Globus pallidus (tissue), 1 donor: ENCODE results near the gene SERPINA9.
"Not testable (repeated sequence)": the region's sequence is repeated elsewhere in the genome, so short reads cannot be mapped to it uniquely, and the experiment has no call there.

Experiments
- DNase-seq: peaks from one replicate; pipeline ENCODE4 v3.0.0-alpha.2; 2015; ENCODE audit warnings: low spot score

Gene SERPINA9

GRCh38 chr14:94486883-94487282 is 10.9 kb upstream of the SERPINA9 start:
- DNase-seq = no peak

DNA sequence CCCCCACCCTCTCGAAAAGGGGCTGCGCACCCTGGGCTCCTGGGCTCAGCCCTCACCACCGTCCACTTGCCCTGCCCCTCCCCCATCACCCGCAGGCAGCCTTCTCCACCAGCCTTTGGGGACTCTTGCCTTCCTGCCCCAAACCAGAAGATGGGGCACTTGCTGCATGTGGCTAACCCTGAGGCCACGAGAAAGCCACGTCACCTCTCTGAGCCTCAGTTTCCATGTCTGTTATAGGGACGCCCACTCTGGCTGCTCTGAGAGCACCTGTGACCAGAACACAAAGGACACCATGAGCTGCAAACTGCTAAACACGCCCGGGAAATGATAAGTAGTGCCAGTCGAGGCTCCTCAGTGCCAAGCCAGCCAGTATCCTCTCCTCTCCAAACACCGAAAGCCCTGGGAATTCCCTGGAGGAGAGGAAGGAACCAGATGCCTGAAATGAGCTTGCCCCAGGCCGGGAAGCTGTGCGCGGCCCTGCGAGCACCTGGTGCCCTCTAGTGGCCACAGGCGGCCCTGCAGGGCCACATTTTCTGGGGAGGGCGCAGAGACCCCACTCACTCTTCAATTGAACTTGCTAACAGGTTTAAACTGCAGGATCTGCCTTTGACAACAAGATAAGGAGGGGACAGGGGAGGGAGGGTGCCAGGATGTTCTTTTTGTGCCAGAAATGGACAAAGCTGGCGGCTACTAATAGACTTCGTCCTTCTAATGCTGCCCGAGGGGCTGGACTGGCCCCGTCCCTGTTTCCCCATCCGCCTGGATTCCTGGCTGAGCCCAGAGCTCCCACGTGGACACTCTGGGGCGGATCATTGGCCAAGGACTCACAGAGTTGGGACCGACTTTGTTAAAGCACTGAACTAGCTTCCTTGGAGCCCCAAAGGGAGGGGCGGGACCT is 10.2 kb upstream of the SERPINA9 start:
- DNase-seq = peak; percentile 18

DNA sequence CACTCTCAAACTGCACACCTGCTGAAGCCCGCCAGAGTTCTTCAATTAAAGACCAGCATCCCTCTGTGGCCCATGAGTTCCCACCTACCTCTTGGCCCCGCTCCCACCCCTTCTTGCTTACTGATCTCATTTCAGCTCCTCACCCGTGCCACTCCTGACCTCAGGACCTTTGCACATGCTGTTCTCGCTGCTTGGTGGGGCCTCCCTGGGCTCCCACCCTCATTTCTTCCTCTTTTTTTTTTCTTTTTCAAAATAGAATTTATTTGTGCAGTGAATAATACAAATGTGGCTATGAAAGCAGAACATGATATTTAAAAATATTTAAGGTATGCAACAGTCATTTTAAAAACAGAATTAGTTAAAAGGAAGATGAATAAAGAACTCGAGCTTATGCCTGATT is 8.5 kb upstream of the SERPINA9 start:
- DNase-seq = no peak

GRCh38 chr14:94483729-94484275 is 7.8 kb upstream of the SERPINA9 start:
- no peak for DNase-seq

DNA sequence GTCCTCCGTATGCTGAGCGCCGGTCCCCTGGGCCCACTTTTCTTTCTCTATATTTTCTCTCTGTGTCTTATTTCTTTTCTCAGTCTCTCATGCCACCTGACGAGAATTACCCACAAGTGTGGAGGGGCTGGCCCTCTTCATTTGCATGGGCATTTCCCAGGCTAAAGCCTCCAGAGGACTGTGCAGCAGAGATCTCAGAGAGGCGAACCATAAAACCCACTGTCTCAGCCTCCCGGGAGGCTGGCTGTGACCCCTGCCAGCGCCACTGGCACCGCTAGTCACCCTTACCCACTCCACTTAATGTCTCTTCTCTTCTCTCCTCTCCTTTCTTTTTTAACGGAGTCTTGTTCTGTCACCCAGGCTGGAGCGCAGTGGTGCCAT is 7.1 kb upstream of the SERPINA9 start:
- DNase-seq = no peak

DNA sequence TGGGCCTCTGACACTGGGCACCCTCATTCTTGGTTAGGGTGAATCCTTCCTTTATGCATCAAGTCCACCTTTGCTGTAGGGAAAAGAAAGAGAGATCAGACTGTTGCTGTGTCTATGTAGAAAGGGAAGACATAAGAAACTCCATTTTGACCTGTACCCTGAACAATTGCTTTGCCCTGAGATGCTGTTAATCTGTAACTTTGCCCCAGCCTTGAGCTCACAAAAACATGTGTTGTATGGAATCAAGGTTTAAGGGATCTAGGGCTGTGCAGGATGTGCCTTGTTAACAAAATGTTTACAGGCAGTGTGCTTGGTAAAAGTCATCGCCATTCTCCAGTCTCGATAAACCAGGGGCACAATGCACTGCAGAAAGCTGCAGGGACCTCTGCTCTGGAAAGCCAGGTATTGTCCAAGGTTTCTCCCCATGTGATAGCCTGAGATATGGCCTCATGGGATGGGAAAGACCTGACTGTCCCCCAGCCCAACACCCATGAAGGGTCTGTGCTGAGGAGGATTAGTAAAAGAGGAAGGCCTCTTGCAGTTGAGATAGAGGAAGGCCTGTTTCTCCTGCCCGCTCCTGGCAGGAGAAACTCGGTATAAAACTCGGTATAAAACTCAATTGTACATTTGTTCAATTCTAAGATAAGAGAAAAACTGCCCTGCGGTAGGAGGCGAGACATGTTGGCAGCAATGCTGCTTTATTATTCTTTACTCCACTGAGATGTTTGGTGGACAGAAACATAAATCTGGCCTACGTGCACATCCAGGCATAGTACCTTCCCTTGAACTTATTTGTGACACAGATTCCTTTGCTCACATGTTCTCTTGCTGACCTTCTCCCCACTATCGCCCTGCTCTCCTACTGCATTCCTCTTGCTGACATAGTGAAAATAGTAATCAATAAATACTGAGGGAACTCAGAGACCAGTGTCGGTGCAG is 6.4 kb upstream of the SERPINA9 start:
- not testable (repeated sequence) for DNase-seq

DNA sequence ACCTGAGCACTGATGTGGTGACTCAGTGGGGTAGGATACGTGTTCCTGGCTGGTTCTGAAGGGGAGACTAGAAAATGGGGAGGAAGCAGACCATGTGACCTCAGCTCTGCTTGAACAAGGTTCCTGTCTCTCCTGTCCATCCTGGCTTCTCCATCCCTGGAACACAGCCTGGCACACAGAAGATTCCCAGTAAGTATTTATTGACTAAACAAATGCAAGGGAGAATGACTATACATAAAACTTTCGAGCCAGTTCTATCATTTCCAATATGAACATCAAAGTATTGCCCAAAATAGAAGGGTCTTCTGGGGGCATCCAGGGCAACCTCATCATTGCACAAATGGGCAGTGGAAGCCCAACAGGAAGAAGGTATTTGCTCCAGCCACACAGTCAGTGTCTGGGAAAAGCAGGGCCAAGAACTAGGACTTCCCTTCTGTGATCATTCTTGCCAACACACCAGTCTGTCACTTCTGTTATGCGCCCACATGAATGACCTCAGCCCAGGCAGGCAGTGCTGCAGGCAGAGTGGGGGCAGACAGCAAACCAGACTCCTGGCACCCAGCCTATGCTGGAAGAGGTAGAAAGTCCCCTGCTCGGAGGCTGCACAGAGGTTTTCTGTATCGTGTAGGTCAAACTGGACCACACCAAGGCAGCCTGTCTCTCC is 5.6 kb upstream of the SERPINA9 start:
- DNase-seq = no peak

DNA sequence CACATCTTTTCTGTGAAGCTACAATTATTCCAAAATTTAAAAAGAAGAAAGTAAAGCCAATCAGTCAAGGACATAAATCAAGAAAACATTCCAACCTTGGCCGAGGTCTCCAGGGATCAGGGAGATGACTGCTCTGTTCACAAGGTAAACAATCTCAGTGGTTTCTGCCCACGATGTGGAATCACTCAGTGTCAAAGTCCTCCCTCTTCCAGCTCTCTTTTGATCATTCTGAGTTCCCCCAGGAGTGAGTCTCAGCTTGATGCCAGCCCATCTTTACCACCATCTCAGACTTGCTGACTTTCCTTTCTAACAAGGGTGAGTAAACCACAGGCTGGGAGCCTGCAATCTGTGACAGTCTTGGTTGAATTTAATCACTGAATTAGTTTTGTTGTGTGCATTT is 4.8 kb upstream of the SERPINA9 start:
- DNase-seq = no peak

DNA sequence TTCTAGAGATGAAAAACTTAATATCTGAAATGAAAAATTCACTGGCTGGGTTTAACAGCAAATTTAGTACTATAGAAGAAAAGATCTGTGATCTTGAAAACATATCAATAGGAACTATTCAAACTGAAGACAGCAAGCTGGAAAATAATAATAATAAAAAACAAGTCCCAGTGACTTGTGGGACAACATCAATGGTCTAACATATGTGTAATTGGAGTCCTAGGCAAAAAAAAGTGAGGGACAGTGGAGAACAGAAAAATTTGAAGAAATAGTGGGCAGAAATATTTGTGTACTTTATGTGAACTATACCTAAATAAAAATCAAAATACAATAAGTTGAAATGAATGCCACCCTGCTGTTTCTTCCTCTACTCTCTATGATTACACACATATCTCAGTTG is 2.4 kb upstream of the SERPINA9 start:
- no peak for DNase-seq

- no peak for DNase-seq
These were observed 1.4 kb downstream of the SERPINA9 start for GRCh38 chr14:94474581-94475031.

DNA sequence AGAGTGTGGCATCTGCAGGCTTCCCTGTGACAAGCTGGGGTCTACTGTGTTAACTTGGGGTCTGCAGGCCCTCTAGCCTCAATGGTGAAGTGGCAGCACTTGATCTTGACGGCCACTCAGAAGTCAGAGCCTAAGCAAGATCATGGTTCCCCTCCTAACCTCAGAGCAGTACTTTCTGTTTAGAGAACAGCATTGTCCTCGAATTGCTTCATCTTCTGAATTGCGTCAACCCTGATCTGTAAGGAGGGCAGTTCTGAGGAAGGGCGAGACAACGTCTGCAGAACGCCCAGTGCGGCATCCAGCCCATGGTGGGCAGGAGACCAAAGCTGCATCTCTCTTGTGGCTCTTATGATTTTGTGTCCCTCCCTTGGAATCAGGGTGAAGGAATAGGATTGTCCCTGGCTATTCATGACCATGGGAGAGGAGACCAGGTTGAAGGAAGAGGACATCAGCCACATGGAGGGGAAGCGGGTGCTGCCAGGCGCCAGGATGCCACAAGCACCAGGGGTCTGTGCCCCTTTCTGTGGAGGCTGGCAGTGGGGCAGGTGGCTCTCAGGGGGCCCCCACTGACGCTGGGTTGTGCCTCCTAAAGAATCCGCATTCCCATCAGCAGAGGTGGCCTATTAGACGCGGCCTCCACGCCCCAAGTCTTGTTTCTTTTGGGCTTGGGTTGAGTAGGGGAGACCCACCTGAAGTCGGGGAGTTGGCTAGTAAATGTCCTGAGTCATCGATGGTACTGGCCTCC is 2.2 kb downstream of the SERPINA9 start:
- no peak for DNase-seq

- DNase-seq = no peak
These were observed 3.2 kb downstream of the SERPINA9 start for GRCh38 chr14:94472842-94473241.

DNA sequence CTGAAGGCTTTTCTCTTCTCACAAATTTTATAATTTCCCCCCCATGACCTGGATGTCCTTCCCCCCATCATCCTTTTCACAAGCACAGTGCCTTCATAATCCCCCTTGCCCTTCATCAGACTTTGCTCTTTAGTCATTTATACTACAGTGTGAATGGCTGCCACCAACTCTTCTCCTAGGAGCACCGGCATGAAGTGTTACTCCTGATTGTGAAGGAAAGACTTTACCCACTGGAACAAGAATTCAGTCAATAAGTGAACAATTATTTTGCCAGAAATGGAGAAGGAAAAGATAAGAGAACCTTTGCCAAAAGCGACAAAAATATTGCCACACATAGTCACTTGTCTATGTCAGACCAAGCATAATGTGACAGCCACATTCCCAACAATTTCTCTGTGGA is 5.0 kb downstream of the SERPINA9 start:
- no peak for DNase-seq

GRCh38 chr14:94470311-94470710 is 5.7 kb downstream of the SERPINA9 start:
- no peak for DNase-seq

GRCh38 chr14:94469261-94469660 is 6.7 kb downstream of the SERPINA9 start:
- DNase-seq = no peak

DNA sequence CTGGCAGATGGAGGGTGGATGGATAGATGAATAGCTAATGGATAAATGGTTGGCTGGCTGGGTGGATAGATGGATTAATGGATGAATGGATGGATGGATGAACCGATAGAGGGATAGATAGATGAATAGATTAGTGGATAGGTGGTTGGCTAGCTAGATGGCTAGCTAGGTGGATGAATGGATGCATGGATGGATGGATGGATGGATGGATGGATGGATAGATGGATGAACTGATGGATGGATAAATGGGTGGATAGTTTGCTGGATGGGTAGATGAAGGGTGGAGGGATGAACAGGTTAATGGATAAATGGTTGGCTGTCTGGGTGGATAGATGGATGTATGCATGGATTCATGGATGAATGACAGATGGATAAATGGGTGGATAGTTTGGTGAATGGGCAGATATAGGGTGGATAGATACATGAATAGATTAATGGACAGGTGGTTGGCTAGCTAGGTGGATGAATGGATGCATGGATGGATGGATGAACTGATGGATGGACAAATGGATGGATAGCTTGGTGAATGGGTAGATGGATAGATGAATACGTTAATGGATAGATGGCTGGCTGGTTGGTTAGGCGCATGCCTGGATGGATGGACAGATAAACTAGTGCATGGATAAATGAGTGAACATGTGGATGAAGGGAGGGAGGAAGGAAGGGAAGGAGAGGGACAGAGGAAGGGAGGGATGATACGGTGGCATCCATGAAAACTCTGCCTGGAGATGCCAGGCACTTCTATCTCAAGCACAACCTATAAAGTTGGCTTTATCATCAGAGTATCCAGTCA is 8.1 kb downstream of the SERPINA9 start:
- DNase-seq = no peak

DNA sequence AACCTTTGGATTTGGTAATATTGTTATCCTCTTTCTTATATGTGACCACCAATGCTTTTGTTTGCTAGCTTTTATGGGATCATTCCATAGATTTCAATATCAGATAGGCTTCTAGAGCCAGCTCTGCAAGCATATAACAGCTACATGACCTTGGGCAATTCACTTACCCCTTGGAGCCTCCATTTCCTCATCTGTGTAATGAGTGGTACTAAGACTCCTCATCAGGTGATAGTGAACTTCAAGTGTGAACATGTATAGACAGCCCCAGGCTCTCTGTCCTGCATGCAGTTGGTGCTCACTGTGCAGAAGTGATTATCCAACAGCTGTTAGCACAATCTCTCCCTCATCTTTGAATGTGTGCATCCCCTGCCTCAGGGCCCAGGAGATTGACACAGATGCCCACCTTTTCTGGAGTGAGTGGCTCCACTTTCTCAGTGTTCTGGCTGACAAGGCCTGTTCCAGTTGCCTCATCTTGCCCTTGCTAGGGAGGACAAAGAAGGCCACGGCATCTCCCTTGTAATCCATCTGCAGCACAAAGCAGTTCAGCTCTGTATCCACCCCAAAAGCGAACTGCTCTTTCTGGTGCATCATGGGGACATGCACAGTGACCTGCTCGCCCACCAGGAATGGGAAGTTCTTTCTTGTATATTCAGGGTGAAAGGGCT is 9.2 kb downstream of the SERPINA9 start:
- no peak for DNase-seq

- no peak for DNase-seq
These were observed 11.0 kb downstream of the SERPINA9 start for GRCh38 chr14:94465042-94465441.

GRCh38 chr14:94464290-94464689 is 11.7 kb downstream of the SERPINA9 start:
- no peak for DNase-seq
